Measurements from ENCODE around the gene UGT1A10. TPM values are rescaled to one million over a fixed set of nuclear protein-coding genes. Genes with fewer than 3 reads are reported as not detected.

Gene UGT1A10
- total RNA-seq, 1 experiment from 2014 or later: not detected

- no peaks in the 10 kb centered on the region for H3K36me3 ChIP-seq (ENCODE audit: control insufficient read depth in 1 of 2, insufficient read depth in 2 of 2, low read length in 2 of 2)
- TF ChIP-seq, protein P1, sequence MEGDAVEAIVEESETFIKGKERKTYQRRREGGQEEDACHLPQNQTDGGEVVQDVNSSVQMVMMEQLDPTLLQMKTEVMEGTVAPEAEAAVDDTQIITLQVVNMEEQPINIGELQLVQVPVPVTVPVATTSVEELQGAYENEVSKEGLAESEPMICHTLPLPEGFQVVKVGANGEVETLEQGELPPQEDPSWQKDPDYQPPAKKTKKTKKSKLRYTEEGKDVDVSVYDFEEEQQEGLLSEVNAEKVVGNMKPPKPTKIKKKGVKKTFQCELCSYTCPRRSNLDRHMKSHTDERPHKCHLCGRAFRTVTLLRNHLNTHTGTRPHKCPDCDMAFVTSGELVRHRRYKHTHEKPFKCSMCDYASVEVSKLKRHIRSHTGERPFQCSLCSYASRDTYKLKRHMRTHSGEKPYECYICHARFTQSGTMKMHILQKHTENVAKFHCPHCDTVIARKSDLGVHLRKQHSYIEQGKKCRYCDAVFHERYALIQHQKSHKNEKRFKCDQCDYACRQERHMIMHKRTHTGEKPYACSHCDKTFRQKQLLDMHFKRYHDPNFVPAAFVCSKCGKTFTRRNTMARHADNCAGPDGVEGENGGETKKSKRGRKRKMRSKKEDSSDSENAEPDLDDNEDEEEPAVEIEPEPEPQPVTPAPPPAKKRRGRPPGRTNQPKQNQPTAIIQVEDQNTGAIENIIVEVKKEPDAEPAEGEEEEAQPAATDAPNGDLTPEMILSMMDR (IDR thresholded peaks at IDR 0.05 in 2 of 3, conservative IDR thresholded peaks at IDR 0.05 in 1 of 3; ENCODE audit: borderline replicate concordance in 1 of 3, insufficient read depth in 1 of 3, low read depth in 2 of 3, low read length in 2 of 3): no peak
- TF ChIP-seq ELF1 (IDR thresholded peaks at IDR 0.05; ENCODE audit: borderline replicate concordance, low read depth) (no peak), SIN3A (IDR thresholded peaks at IDR 0.05; ENCODE audit: low read depth) (no peak), SRF (IDR thresholded peaks at IDR 0.05; ENCODE audit: low read depth) (no peak), ZNF274 (IDR thresholded peaks at IDR 0.05; ENCODE audit: low read depth, low read length) (no peak)
- no peaks in the 10 kb centered on the region for H3K9me2 ChIP-seq (ENCODE audit: insufficient read depth)
- no peak for DNase-seq (ENCODE audit: low read depth, low spot score)
- H3K27ac ChIP-seq (ENCODE audit: low read depth, low read length): no peak overlapping the region
- no peaks in the 10 kb centered on the region for H3K9me3 ChIP-seq (ENCODE audit: control insufficient read depth in 1 of 2, insufficient read depth in 1 of 2, low read depth in 1 of 2, low read length in 2 of 2)
- no peaks in the 10 kb centered on the region for H3K4me1 ChIP-seq (ENCODE audit: control insufficient read depth in 1 of 2, insufficient read depth in 2 of 2, low read length in 2 of 2)
- ATAC-seq: no peak
- no peak overlapping the region for H3K9ac ChIP-seq (ENCODE audit: low read length)
- POLR2A ChIA-PET: no interaction called here
- intact Hi-C loops (cut with micrococcal nuclease): no loop called here
- H3K27me3 ChIP-seq (ENCODE audit: insufficient read depth, low read length): no peaks in the 10 kb centered on the region
- CTCF ChIA-PET: no interaction called here
- H3K4me3 ChIP-seq (replicated peaks in 1 of 2; ENCODE audit: low read depth in 1 of 2, low read length in 2 of 2): no peak overlapping the region
- H3K79me2 ChIP-seq (ENCODE audit: insufficient read depth, low read length): no peaks in the 10 kb centered on the region
- RAD21 ChIA-PET (ENCODE audit: low non-redundant PET in 1 of 2, low total read pairs in 2 of 2, uncharacterized antibody in 2 of 2, unreplicated experiment in 2 of 2): no interaction called here
- H3K4me2 ChIP-seq (ENCODE audit: low read length): no peak overlapping the region
- no TSS peak for BruUV-seq (replicated peaks)
- no peaks in the 10 kb centered on the region for H4K20me1 ChIP-seq (ENCODE audit: insufficient read depth)
- no peak overlapping the region for H2AFZ ChIP-seq (ENCODE audit: low read depth, low read length, poor library complexity, severe bottlenecking)
These were observed 184.5 kb downstream of the UGT1A10 start for GRCh38 chr2:233820774-233821105.

DNA sequence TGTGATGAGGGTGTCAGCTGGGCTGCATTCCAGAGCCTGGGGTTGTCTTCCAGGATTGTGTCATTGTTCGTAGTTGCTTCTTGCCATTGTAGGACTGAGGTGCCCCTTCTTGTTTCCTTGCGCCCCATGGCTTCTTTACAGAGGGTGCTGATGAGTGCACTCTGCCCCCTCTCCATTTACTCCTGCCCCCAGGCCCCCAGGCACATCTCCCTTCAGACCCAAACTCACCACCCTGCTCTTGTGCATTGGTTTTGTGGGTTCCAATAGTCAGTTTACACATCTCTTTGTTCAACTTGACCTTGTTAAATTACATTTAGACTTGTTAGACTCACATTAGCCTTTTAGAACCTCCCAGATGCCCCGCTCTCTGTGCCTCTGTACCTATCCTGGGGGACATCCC lies 184.9 kb downstream of the UGT1A10 start:
- Histone ChIP-seq H2AFZ (ENCODE audit: low read depth, low read length, poor library complexity, severe bottlenecking) (no peak overlapping the region), H3K9ac (ENCODE audit: low read length) (no peak overlapping the region), H3K27ac (ENCODE audit: low read depth, low read length) (no peak overlapping the region), H3K79me2 (ENCODE audit: insufficient read depth, low read length) (no peaks in the 10 kb centered on the region), H3K9me2 (ENCODE audit: insufficient read depth) (no peaks in the 10 kb centered on the region), H3K4me1 (ENCODE audit: control insufficient read depth in 1 of 2, insufficient read depth in 2 of 2, low read length in 2 of 2) (no peaks in the 10 kb centered on the region), H3K36me3 (ENCODE audit: control insufficient read depth in 1 of 2, insufficient read depth in 2 of 2, low read length in 2 of 2) (no peaks in the 10 kb centered on the region), H3K27me3 (ENCODE audit: insufficient read depth, low read length) (no peaks in the 10 kb centered on the region), H3K9me3 (ENCODE audit: control insufficient read depth in 1 of 2, insufficient read depth in 1 of 2, low read depth in 1 of 2, low read length in 2 of 2) (no peaks in the 10 kb centered on the region), H3K4me2 (ENCODE audit: low read length) (no peak overlapping the region), H4K20me1 (ENCODE audit: insufficient read depth) (no peaks in the 10 kb centered on the region), H3K4me3 (replicated peaks in 1 of 2; ENCODE audit: low read depth in 1 of 2, low read length in 2 of 2) (no peak overlapping the region)
- ChIA-PET RAD21 (ENCODE audit: low non-redundant PET in 1 of 2, low total read pairs in 2 of 2, uncharacterized antibody in 2 of 2, unreplicated experiment in 2 of 2) (no interaction called here), CTCF (no interaction called here), POLR2A (no interaction called here)
- intact Hi-C loops (cut with micrococcal nuclease): no loop called here
- ATAC-seq (no peak), DNase-seq (ENCODE audit: low read depth, low spot score) (no peak)
- BruUV-seq (replicated peaks): no TSS peak
- TF ChIP-seq POLR2AphosphoS5 (IDR thresholded peaks at IDR 0.05; ENCODE audit: low read depth, low read length): no peak
- TF ChIP-seq ELF1 (IDR thresholded peaks at IDR 0.05; ENCODE audit: borderline replicate concordance, low read depth): no peak
- no peak for TF ChIP-seq FOSL1 (IDR thresholded peaks at IDR 0.05; ENCODE audit: low read depth)
- TF ChIP-seq POLR2A (IDR thresholded peaks at IDR 0.05; ENCODE audit: borderline replicate concordance, extremely low read depth, insufficient read depth, insufficient read length): no peak
- TF ChIP-seq EZH2 (IDR thresholded peaks at IDR 0.05): no peak

Measured in HCT116 (cell line).